ENCODE results near the gene NKX3-2.

Gene NKX3-2

GRCh38 chr4:13580036-13580435 lies 35.7 kb upstream of the NKX3-2 start:
- TF ChIP-seq REST (IDR thresholded peaks at IDR 0.05; ENCODE audit: insufficient read depth in 1 of 2, low read depth in 2 of 2, low read length in 2 of 2) (no peak), TAF1 (IDR thresholded peaks at IDR 0.05; ENCODE audit: borderline replicate concordance, insufficient read depth, low read length) (no peak)

GRCh38 chr4:13577660-13578059 lies 33.4 kb upstream of the NKX3-2 start:
- TF ChIP-seq SIN3A (IDR thresholded peaks at IDR 0.05; ENCODE audit: borderline replicate concordance, insufficient read depth, low read length) (no peak), TAF1 (IDR thresholded peaks at IDR 0.05; ENCODE audit: borderline replicate concordance, insufficient read depth, low read length) (no peak), REST (IDR thresholded peaks at IDR 0.05; ENCODE audit: insufficient read depth in 1 of 2, low read depth in 2 of 2, low read length in 2 of 2) (no peak), FOXP2 (optimal IDR thresholded peaks at IDR 0.05; ENCODE audit: borderline replicate concordance, extremely low read depth, extremely low read length, insufficient read depth) (no peak), POLR2AphosphoS5 (IDR thresholded peaks at IDR 0.05; ENCODE audit: low read depth, low read length) (no peak)

- no peak for TF ChIP-seq FOXP2 (optimal IDR thresholded peaks at IDR 0.05; ENCODE audit: borderline replicate concordance, extremely low read depth, extremely low read length, insufficient read depth)
- TF ChIP-seq SIN3A (IDR thresholded peaks at IDR 0.05; ENCODE audit: borderline replicate concordance, insufficient read depth, low read length), result no peak
- no peak for TF ChIP-seq TAF1 (IDR thresholded peaks at IDR 0.05; ENCODE audit: borderline replicate concordance, insufficient read depth, low read length)
- TF ChIP-seq POLR2AphosphoS5 (IDR thresholded peaks at IDR 0.05; ENCODE audit: low read depth, low read length), result no peak
- TF ChIP-seq REST (IDR thresholded peaks at IDR 0.05; ENCODE audit: insufficient read depth in 1 of 2, low read depth in 2 of 2, low read length in 2 of 2), result no peak
These were observed 26.6 kb upstream of the NKX3-2 start for GRCh38 chr4:13570916-13571315.

GRCh38 chr4:13567125-13567524 lies 22.8 kb upstream of the NKX3-2 start:
- no peak for TF ChIP-seq FOXP2 (optimal IDR thresholded peaks at IDR 0.05; ENCODE audit: borderline replicate concordance, extremely low read depth, extremely low read length, insufficient read depth)
- no peak for TF ChIP-seq POLR2AphosphoS5 (IDR thresholded peaks at IDR 0.05; ENCODE audit: low read depth, low read length)
- no peak for TF ChIP-seq REST (IDR thresholded peaks at IDR 0.05; ENCODE audit: insufficient read depth in 1 of 2, low read depth in 2 of 2, low read length in 2 of 2)
- no peak for TF ChIP-seq SIN3A (IDR thresholded peaks at IDR 0.05; ENCODE audit: borderline replicate concordance, insufficient read depth, low read length)
- TF ChIP-seq TAF1 (IDR thresholded peaks at IDR 0.05; ENCODE audit: borderline replicate concordance, insufficient read depth, low read length), result no peak

- TF ChIP-seq FOXP2 (optimal IDR thresholded peaks at IDR 0.05; ENCODE audit: borderline replicate concordance, extremely low read depth, extremely low read length, insufficient read depth) (no peak), POLR2AphosphoS5 (IDR thresholded peaks at IDR 0.05; ENCODE audit: low read depth, low read length) (no peak), REST (IDR thresholded peaks at IDR 0.05; ENCODE audit: insufficient read depth in 1 of 2, low read depth in 2 of 2, low read length in 2 of 2) (no peak), TAF1 (IDR thresholded peaks at IDR 0.05; ENCODE audit: borderline replicate concordance, insufficient read depth, low read length) (no peak)
These were observed 18.6 kb upstream of the NKX3-2 start for GRCh38 chr4:13562876-13563275.
